Activated CD8-positive, alpha-beta memory T cell treated with anti-CD3 and anti-CD28 coated beads, Interleukin-2, amount 10 ng/mL, durations not matched to agents 7 days and 5 days (primary cell): ENCODE results near the gene NR2C2AP. TPM values are rescaled to one million over a fixed set of nuclear protein-coding genes. Genes with fewer than 3 reads are reported as not detected.
"Not testable (repeated sequence)": the region's sequence is repeated elsewhere in the genome, so short reads cannot be mapped to it uniquely, and the experiment has no call there.

Source experiments
- ATAC-seq: fragments of 150-1000 bp; cut with Tn5 transposase; one replicate; pipeline ENCODE4 v1.10.0; 2021; ENCODE audit warnings: moderate library complexity
- CTCF ChIA-PET: fragments of 350-600 bp; sonication (Branson Sonifier 250); formaldehyde crosslinking; loops from one replicate; lab custom pipeline; 2021; ENCODE audit warnings: antibody characterized with exemption; lab: Charles Lee
- DNase-seq: peaks from one replicate; pipeline ENCODE4 v3.0.0-alpha.2; 2020
- H3K27ac Mint-ChIP-seq: one replicate; pipeline ENCODE4 v1.8.0; 2021; ENCODE audit warnings: mild to moderate bottlenecking, mixed read lengths
- H3K27me3 Mint-ChIP-seq: one replicate; pipeline ENCODE4 v1.8.0; 2021; ENCODE audit warnings: mixed read lengths
- H3K36me3 Mint-ChIP-seq: one replicate; pipeline ENCODE4 v1.8.0; 2021; ENCODE audit warnings: mild to moderate bottlenecking, mixed read lengths
- H3K4me1 Mint-ChIP-seq: one replicate; pipeline ENCODE4 v1.8.0; 2021; ENCODE audit warnings: mixed read lengths
- H3K4me3 Mint-ChIP-seq: one replicate; pipeline ENCODE4 v1.8.0; 2021; ENCODE audit warnings: mild to moderate bottlenecking, moderate library complexity, mixed read lengths
- H3K9me3 Mint-ChIP-seq: one replicate; pipeline ENCODE4 v1.8.0; 2022; ENCODE audit warnings: low read depth, mixed read lengths
- total RNA-seq, 2 experiments: library from RNA; stranded (reverse); gene quantifications; one replicate each; pipeline ENCODE4 v1.2.3, GENCODE V29; 2021

NR2C2AP gene
- total RNA-seq, 2 experiments from 2014 or later, result 32.8 to 33.0 TPM

GRCh38 chr19:19192078-19192882 is 10.9 kb downstream of the NR2C2AP start, which contains the start of the genes BORCS8 and RFXANK:
BORCS8 (minus strand) TSS chr19:19192152; CDS start chr19:19192117, 35 bp downstream.
RFXANK (plus strand) TSS chr19:19192258; CDS start chr19:19193947, 1,689 bp downstream.
- Mint-ChIP-seq H3K27me3 (no peaks in the 10 kb centered on the region), H3K27ac (peak within 1 kb of the TSS; percentile 98), H3K36me3 (peaks cover 10% of the 10 kb centered on the region), H3K4me1 (peaks cover 34% of the 10 kb centered on the region), H3K4me3 (peak within 1 kb of the TSS; percentile 90), H3K9me3 (no peaks in the 10 kb centered on the region)
- CTCF ChIA-PET, result interaction anchor here (0.8 to 3.0 kb wide), 7 partner anchors 10 to 298 kb away, joined by 3 to 29 read pairs (median 4); partner anchors contain the start of gene NR2C2AP
- ATAC-seq, result peak; percentile 92
- DNase-seq, result peak; percentile 100

DNA sequence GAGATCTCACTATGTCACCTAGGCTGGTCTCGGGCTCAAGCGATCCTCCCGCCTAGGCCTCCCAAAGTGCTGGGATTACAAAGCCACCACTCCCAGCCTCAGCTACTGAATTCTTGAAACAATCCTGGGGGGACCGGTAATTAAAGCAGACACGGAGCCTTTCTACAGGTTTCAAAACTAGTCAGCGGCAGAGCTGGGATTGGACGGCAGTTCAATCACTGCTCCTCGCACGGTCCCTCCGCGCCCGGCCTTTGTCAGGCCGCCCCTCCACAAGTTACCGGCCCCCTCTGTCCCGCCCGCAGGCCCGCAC is 11.5 kb downstream of the NR2C2AP start:
- Mint-ChIP-seq H3K4me1 (peaks cover 34% of the 10 kb centered on the region), H3K4me3 (peak overlapping the region; percentile 90), H3K9me3 (no peaks in the 10 kb centered on the region), H3K36me3 (peaks cover 14% of the 10 kb centered on the region), H3K27ac (peak overlapping the region; percentile 98), H3K27me3 (no peaks in the 10 kb centered on the region)
- CTCF ChIA-PET, result interaction anchor here (0.8 to 3.0 kb wide), 6 partner anchors 10 to 299 kb away, joined by 3 to 29 read pairs (median 4); partner anchors contain the start of gene NR2C2AP
- no peak for DNase-seq
- no peak for ATAC-seq

- CTCF ChIA-PET, result interaction anchor here (2.9 kb wide), 1 partner anchor 12 kb away, joined by 14 read pairs; no protein-coding TSS in a partner anchor
- peaks cover 25% of the 10 kb centered on the region for H3K4me1 Mint-ChIP-seq
- ATAC-seq (no peak), DNase-seq (no peak)
- H3K4me3 Mint-ChIP-seq, result no peak overlapping the region
- no peaks in the 10 kb centered on the region for H3K9me3 Mint-ChIP-seq
- no peak overlapping the region for H3K27ac Mint-ChIP-seq
- H3K36me3 Mint-ChIP-seq, result peaks cover 28% of the 10 kb centered on the region
- H3K27me3 Mint-ChIP-seq, result no peaks in the 10 kb centered on the region
Observed at GRCh38 chr19:19186742-19187141, 16.5 kb downstream of the NR2C2AP start.

GRCh38 chr19:19185853-19186740 is 17.1 kb downstream of the NR2C2AP start:
- Mint-ChIP-seq H3K36me3 (peaks cover 33% of the 10 kb centered on the region), H3K27ac (no peak overlapping the region), H3K27me3 (no peaks in the 10 kb centered on the region), H3K4me3 (no peak overlapping the region), H3K9me3 (no peaks in the 10 kb centered on the region), H3K4me1 (peaks cover 21% of the 10 kb centered on the region)
- DNase-seq (peak; percentile 72), ATAC-seq (peak; percentile 89)
- CTCF ChIA-PET, result interaction anchor here (0.6 to 2.9 kb wide), 4 partner anchors 11 to 304 kb away, joined by 3 to 14 read pairs (median 8); no protein-coding TSS in a partner anchor

- peaks cover 5% of the 10 kb centered on the region for H3K4me1 Mint-ChIP-seq
- DNase-seq (no peak), ATAC-seq (no peak)
- H3K4me3 Mint-ChIP-seq, result no peak overlapping the region
- H3K36me3 Mint-ChIP-seq, result peaks cover 32% of the 10 kb centered on the region
- H3K27me3 Mint-ChIP-seq, result no peaks in the 10 kb centered on the region
- H3K9me3 Mint-ChIP-seq, result no peaks in the 10 kb centered on the region
- CTCF ChIA-PET, result no interaction called here
- H3K27ac Mint-ChIP-seq, result no peak overlapping the region
Observed at GRCh38 chr19:19181488-19181998, 21.7 kb downstream of the NR2C2AP start.

DNA sequence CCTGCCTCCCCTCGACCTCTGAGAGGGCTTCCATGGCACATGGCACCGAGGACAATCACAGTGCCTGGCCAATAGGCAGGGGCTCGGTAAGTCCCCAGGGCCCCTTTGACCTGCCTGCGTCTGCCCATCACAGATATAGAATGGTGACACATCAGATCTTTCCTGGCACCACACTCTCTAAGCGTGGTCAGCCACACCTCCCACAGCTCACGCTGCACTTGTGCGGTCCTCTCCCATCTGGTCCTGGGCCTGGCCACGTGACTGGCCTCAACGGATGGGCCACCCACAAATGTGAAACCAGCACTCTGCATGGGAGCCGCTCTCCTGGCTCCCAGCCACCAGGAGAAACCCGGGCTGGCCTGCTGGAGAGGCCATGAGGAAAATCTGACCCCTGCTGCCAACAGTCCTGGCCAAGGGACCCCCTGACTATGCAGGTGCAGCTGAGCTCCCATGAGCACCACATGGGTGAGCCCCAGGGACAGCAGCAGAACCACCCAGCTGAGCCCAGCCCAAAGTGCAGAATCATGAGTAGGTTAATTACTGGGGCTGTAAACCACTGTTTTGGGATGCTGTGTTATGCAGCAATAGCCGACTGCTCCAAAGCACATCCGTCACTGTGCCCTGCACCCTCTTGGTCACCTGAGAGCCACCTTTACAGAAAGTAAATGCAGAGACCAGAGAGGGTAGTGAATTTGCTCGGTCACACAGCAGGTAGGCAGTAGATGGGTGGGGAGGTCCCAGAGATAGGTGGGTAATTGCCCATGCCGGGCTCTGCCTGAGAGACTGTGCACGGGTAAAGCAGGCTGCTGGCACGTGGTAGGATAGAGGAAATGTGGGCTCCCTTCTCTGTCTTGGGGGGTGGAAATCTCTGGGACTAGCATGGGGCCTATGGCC is 23.4 kb downstream of the NR2C2AP start:
- no peak for DNase-seq
- CTCF ChIA-PET, result interaction anchor here (0.9 kb wide), 1 partner anchor 23 kb away, joined by 4 read pairs; the partner anchor contains the start of gene NR2C2AP
- Mint-ChIP-seq H3K9me3 (no peaks in the 10 kb centered on the region), H3K4me1 (no peaks in the 10 kb centered on the region), H3K36me3 (peaks cover 26% of the 10 kb centered on the region), H3K27me3 (no peaks in the 10 kb centered on the region), H3K4me3 (no peak overlapping the region), H3K27ac (no peak overlapping the region)
- ATAC-seq, result no peak

- Mint-ChIP-seq H3K27ac (no peak overlapping the region), H3K4me3 (no peak overlapping the region), H3K27me3 (no peaks in the 10 kb centered on the region), H3K36me3 (peaks cover 16% of the 10 kb centered on the region), H3K4me1 (no peaks in the 10 kb centered on the region), H3K9me3 (no peaks in the 10 kb centered on the region)
- CTCF ChIA-PET, result interaction anchor here (1.6 kb wide), 1 partner anchor 32 kb away, joined by 4 read pairs; no protein-coding TSS in a partner anchor
- no peak for DNase-seq
- no peak for ATAC-seq
Observed at GRCh38 chr19:19176950-19177349, 26.3 kb downstream of the NR2C2AP start.

DNA sequence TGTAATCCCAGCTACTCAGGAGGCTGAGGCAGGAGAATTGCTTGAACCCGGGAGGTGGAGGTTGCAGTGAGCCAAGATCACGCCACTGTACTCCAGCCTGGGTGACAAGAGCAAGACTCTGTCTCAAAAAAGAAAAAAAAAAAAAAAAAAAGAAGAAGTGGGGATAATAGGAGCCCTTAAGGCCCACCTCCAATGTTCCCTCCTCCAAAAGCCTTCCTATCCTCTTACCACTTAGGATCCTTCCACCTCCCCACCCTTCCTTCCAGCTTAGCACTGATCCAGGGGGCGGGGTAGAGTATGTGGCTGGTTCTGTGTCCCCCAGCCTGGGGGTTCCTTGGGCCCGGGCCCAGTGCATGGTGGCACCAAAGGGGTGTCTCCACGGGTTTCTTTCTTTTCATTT is 30.0 kb downstream of the NR2C2AP start:
- H3K9me3 Mint-ChIP-seq, H3K27me3 Mint-ChIP-seq, H3K36me3 Mint-ChIP-seq, H3K4me3 Mint-ChIP-seq, H3K27ac Mint-ChIP-seq, DNase-seq, ATAC-seq: not testable (repeated sequence)
- peaks cover 12% of the 10 kb centered on the region for H3K4me1 Mint-ChIP-seq
- CTCF ChIA-PET, result interaction anchor here (0.7 to 2.7 kb wide), 3 partner anchors 13 to 85 kb away, joined by 3 to 15 read pairs (median 14); no protein-coding TSS in a partner anchor

- Mint-ChIP-seq H3K27ac (no peak overlapping the region), H3K36me3 (no peaks in the 10 kb centered on the region), H3K9me3 (no peaks in the 10 kb centered on the region), H3K27me3 (no peaks in the 10 kb centered on the region), H3K4me1 (peaks cover 12% of the 10 kb centered on the region), H3K4me3 (no peak overlapping the region)
- CTCF ChIA-PET, result no interaction called here
- ATAC-seq (no peak), DNase-seq (no peak)
Observed at GRCh38 chr19:19171821-19172532, 31.2 kb downstream of the NR2C2AP start.

DNA sequence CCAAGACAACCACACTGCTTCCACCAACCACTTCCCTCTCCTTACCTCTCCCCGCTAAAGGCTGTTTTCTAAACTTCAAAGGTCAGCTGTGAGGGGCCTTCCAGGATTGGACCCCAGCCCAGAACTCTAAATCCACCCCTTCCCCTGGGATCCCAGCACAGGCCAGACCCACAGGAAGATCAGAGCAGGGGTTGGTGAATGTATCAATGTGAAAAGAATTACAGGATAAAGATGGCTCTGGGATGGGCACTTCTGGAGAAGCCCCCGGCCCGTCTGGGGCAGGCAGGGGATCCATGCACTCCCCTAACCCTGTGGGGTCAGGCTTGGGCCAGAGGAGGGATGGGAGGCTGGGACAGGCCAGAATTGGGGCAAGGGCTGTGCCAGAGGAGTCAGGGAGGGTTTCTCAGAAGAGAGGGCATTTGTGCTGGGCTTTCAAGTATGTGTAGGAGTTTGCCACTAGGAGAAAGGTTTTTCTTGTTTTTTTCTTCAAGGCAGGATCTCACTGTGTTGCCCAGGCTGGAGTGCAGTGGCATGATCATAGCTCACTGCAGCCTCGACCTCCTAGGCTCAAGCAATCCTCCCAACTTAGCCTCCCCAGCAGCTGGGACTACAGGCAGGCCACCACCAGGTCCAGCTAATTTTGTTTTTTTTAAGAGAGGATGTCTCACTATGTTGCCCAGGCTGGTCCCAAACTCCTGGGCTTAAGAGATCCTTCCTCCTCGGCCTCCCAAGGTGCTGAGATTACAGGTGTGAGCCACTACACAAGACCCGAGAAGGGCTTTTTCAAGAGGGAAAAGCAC is 32.1 kb downstream of the NR2C2AP start:
- no peak overlapping the region for H3K4me3 Mint-ChIP-seq
- DNase-seq, result no peak
- no peak for ATAC-seq
- CTCF ChIA-PET, result no interaction called here
- H3K4me1 Mint-ChIP-seq, result peaks cover 12% of the 10 kb centered on the region
- no peak overlapping the region for H3K27ac Mint-ChIP-seq
- no peaks in the 10 kb centered on the region for H3K36me3 Mint-ChIP-seq
- H3K27me3 Mint-ChIP-seq, result no peaks in the 10 kb centered on the region
- H3K9me3 Mint-ChIP-seq, result no peaks in the 10 kb centered on the region
